NT2/D1 (cell line): Measurements from ENCODE around the gene BRIP1.

Experiments
- SUZ12 ChIP-seq: IDR thresholded peaks from 2 replicates; pipeline ENCODE4 v1.6.1; 2011; ENCODE audit not compliant: insufficient read length, insufficient read depth; ENCODE audit errors: extremely low read depth
- YY1 ChIP-seq: IDR thresholded peaks from 2 replicates; pipeline ENCODE4 v1.6.1; 2011; ENCODE audit not compliant: insufficient read length, insufficient read depth
- ZNF274 ChIP-seq: IDR thresholded peaks from 2 replicates; pipeline ENCODE4 v1.6.1; 2011; ENCODE audit warnings: mild to moderate bottlenecking, low read depth, low read length

GRCh38 chr17:61663310-61663709 lies 200.0 kb downstream of the BRIP1 start:
- TF ChIP-seq YY1 (no peak), ZNF274 (no peak), SUZ12 (no peak)
